ENCODE results near the gene CASP3. TPM values are rescaled to one million over a fixed set of nuclear protein-coding genes. Genes with fewer than 3 reads are reported as not detected.

The CASP3 gene
- total RNA-seq, 1 experiment from 2014 or later: 107 TPM

- no peak overlapping the region for H4K5ac ChIP-seq (ENCODE audit: insufficient read length, low read depth, low read length)
- no peaks in the 10 kb centered on the region for H3K27me3 ChIP-seq (ENCODE audit: insufficient read depth, low read length)
- no peak overlapping the region for H3K4ac ChIP-seq (ENCODE audit: low read depth, low read length)
- no peaks in the 10 kb centered on the region for H3K9me3 ChIP-seq (ENCODE audit: control insufficient read depth, low read depth, low read length)
- H2BK120ac ChIP-seq (ENCODE audit: low read depth, low read length, poor library complexity, severe bottlenecking): no peak overlapping the region
- H3K4me1 ChIP-seq (ENCODE audit: insufficient read depth, low read length): no peaks in the 10 kb centered on the region
- H3K27ac ChIP-seq (ENCODE audit: insufficient read length, low read depth, low read length): no peak overlapping the region
- H2AK5ac ChIP-seq (ENCODE audit: insufficient read length, low read length): no peak overlapping the region
- H3K4me1 Mint-ChIP-seq: peaks cover 2% of the 10 kb centered on the region in 2 experiments
- no CpG with 5 or more reads among the region's 6 CpGs for WGBS (ENCODE audit: extremely low coverage, insufficient read length, low lambda C conversion rate)
- no peak overlapping the region for H2BK15ac ChIP-seq (ENCODE audit: low read depth, low read length)
- no peaks in the 10 kb centered on the region for H3K79me1 ChIP-seq (ENCODE audit: insufficient read depth, low read depth, low read length, poor library complexity, severe bottlenecking)
- H3K56ac ChIP-seq (ENCODE audit: insufficient read length, low read depth, low read length): no peak overlapping the region
- no peak for DNase-seq
- no peak overlapping the region for H4K91ac ChIP-seq (ENCODE audit: insufficient read length, low read depth, low read length)
- H3K9me3 Mint-ChIP-seq: no peaks in the 10 kb centered on the region
- H2BK5ac ChIP-seq (ENCODE audit: insufficient read length, low read length): no peak overlapping the region
- H3K18ac ChIP-seq (ENCODE audit: insufficient read length, low read depth, low read length): no peak overlapping the region
- H2AFZ ChIP-seq (ENCODE audit: low read length): no peak overlapping the region
- H3T11ph ChIP-seq (ENCODE audit: low read length): no peak overlapping the region
- no peaks in the 10 kb centered on the region for H3K79me2 ChIP-seq (ENCODE audit: insufficient read depth, low read length)
- no peak overlapping the region for H3K27ac Mint-ChIP-seq
- no peak overlapping the region for H3K4me2 ChIP-seq (ENCODE audit: insufficient read depth, insufficient read length, low read length)
- TF ChIP-seq, protein P1, sequence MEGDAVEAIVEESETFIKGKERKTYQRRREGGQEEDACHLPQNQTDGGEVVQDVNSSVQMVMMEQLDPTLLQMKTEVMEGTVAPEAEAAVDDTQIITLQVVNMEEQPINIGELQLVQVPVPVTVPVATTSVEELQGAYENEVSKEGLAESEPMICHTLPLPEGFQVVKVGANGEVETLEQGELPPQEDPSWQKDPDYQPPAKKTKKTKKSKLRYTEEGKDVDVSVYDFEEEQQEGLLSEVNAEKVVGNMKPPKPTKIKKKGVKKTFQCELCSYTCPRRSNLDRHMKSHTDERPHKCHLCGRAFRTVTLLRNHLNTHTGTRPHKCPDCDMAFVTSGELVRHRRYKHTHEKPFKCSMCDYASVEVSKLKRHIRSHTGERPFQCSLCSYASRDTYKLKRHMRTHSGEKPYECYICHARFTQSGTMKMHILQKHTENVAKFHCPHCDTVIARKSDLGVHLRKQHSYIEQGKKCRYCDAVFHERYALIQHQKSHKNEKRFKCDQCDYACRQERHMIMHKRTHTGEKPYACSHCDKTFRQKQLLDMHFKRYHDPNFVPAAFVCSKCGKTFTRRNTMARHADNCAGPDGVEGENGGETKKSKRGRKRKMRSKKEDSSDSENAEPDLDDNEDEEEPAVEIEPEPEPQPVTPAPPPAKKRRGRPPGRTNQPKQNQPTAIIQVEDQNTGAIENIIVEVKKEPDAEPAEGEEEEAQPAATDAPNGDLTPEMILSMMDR (conservative IDR thresholded peaks at IDR 0.05): no peak
- no peaks in the 10 kb centered on the region for H3K23me2 ChIP-seq (ENCODE audit: insufficient read length, low read depth, low read length, poor library complexity, severe bottlenecking)
- H4K8ac ChIP-seq (replicated peaks; ENCODE audit: insufficient read length, low read depth, low read length): no peak overlapping the region
- H3K23ac ChIP-seq (ENCODE audit: insufficient read length, low read depth, low read length): no peak overlapping the region
- H4K20me1 ChIP-seq (ENCODE audit: control insufficient read depth, insufficient read depth, insufficient read length): no peaks in the 10 kb centered on the region
- no peaks in the 10 kb centered on the region for H3K27me3 Mint-ChIP-seq (ENCODE audit: low read depth)
- no peak overlapping the region for H2BK12ac ChIP-seq (ENCODE audit: insufficient read length, low read depth, low read length)
- no peak overlapping the region for H2BK20ac ChIP-seq (ENCODE audit: low read depth, low read length, poor library complexity, severe bottlenecking)
- H3K9ac ChIP-seq (ENCODE audit: extremely low read depth, insufficient read length, low read length): no peak overlapping the region
- H3K14ac ChIP-seq (ENCODE audit: insufficient read depth, low read length): no peak overlapping the region
- H3K36me3 Mint-ChIP-seq (ENCODE audit: insufficient read depth in 1 of 3, low read depth in 3 of 3): peaks cover 0 to 16% (median 12%) of the 10 kb centered on the region in 3 experiments; a peak in 4 of 7 replicates
- no peak overlapping the region for H3K4me3 Mint-ChIP-seq
These were observed 17.4 kb upstream of the CASP3 start for GRCh38 chr4:184666670-184667069.

All from H9 (cell line).